Suppressor macrophage (primary cell): Measurements from ENCODE around the gene NGB.

Source experiments
- DNase-seq, 4 experiments: peaks; one replicate each; pipeline ENCODE4 v3.0.0-alpha.2; 2020 to 2022

Gene NGB

GRCh38 chr14:77264466-77265186, 6.4 kb downstream of the NGB start:
- DNase-seq, result no peak

- DNase-seq, result peak in 3 of 4 experiments; percentile 5 to 50 (median 24)
Observed at GRCh38 chr14:77260631-77261030, 10.4 kb downstream of the NGB start.

GRCh38 chr14:77260199-77260598, 10.8 kb downstream of the NGB start:
- no peak for DNase-seq

- no peak for DNase-seq
Observed at GRCh38 chr14:77259025-77259715, 11.8 kb downstream of the NGB start.

GRCh38 chr14:77258566-77258965, 12.4 kb downstream of the NGB start:
- DNase-seq, result no peak

GRCh38 chr14:77257700-77258099, 13.3 kb downstream of the NGB start:
- no peak for DNase-seq

- no peak for DNase-seq
Observed at GRCh38 chr14:77256694-77257093, 14.3 kb downstream of the NGB start.

- DNase-seq, result no peak
Observed at GRCh38 chr14:77253333-77254190, 17.4 kb downstream of the NGB start.

GRCh38 chr14:77251870-77252269, 19.1 kb downstream of the NGB start:
- no peak for DNase-seq

- DNase-seq, result no peak
Observed at GRCh38 chr14:77250927-77251326, 20.1 kb downstream of the NGB start.

GRCh38 chr14:77249286-77249685, 21.7 kb downstream of the NGB start:
- no peak for DNase-seq

GRCh38 chr14:77248666-77249065, 22.3 kb downstream of the NGB start:
- no peak for DNase-seq

GRCh38 chr14:77246784-77247183, 24.2 kb downstream of the NGB start:
- DNase-seq, result no peak

GRCh38 chr14:77245820-77246219, 25.2 kb downstream of the NGB start:
- DNase-seq, result no peak

GRCh38 chr14:77243853-77244252, 27.2 kb downstream of the NGB start:
- peak; percentile 57 to 73 (median 70) for DNase-seq

GRCh38 chr14:77242752-77243151, 28.3 kb downstream of the NGB start:
- no peak for DNase-seq

- peak in 2 of 4 experiments; percentile 7 to 8 for DNase-seq
Observed at GRCh38 chr14:77241955-77242354, 29.1 kb downstream of the NGB start.

- no peak for DNase-seq
Observed at GRCh38 chr14:77240336-77240915, 30.6 kb downstream of the NGB start.

- no peak for DNase-seq
Observed at GRCh38 chr14:77239412-77239811, 31.6 kb downstream of the NGB start.

GRCh38 chr14:77238996-77239395, 32.0 kb downstream of the NGB start:
- no peak for DNase-seq

GRCh38 chr14:77238356-77238755, 32.6 kb downstream of the NGB start:
- no peak for DNase-seq

- DNase-seq, result no peak
Observed at GRCh38 chr14:77236814-77237213, 34.2 kb downstream of the NGB start.

- DNase-seq, result no peak
Observed at GRCh38 chr14:77231721-77232120, 39.3 kb downstream of the NGB start.
